Upper lobe of left lung (tissue), 6 donors: ENCODE data around the gene ANGPTL4. TPM values are rescaled to one million over a fixed set of nuclear protein-coding genes. Genes with fewer than 3 reads are reported as not detected.
A peak's percentile ranks its signal among the peaks of the same experiment; 100 is the strongest.

Experiments
- ATAC-seq, 2 donors: fragments of 200-7000 bp; cut with Tn5 transposase; one replicate each; pipeline ENCODE4 v1.9.1; 2022; ENCODE audit warnings: mild to moderate bottlenecking in 2 of 2, moderate library complexity in 2 of 2; ENCODE audit not compliant: low FRiP score in 2 of 2
- DNase-seq, 2 donors: peaks; one replicate each; pipeline ENCODE4 v3.0.0-alpha.2; 2019 to 2020
- H3K27ac ChIP-seq, 4 donors: fragments of 200-600 bp; sonication (generic); one replicate each; pipeline ENCODE4 v1.5.1; 2016 to 2019
- H3K27me3 ChIP-seq, 4 donors: fragments of 200-600 bp; sonication (generic); one replicate each; pipeline ENCODE4 v1.5.1; 2017 to 2019
- H3K36me3 ChIP-seq, 4 donors: fragments of 200-600 bp; sonication (generic); one replicate each; pipeline ENCODE4 v1.5.1; 2016 to 2019
- H3K4me1 ChIP-seq, 4 donors: fragments of 200-600 bp; sonication (generic); one replicate each; pipeline ENCODE4 v1.5.1; 2018 to 2019
- H3K4me3 ChIP-seq, 4 donors: fragments of 200-600 bp; sonication (generic); one replicate each; pipeline ENCODE4 v1.5.1; 2017 to 2019; ENCODE audit warnings: mild to moderate bottlenecking in 2 of 4, moderate library complexity in 1 of 4
- H3K9me3 ChIP-seq, 4 donors: fragments of 200-600 bp; sonication (generic); one replicate each; pipeline ENCODE4 v1.5.1; 2018 to 2019
- EP300 ChIP-seq, 4 donors: sonication (generic); formaldehyde crosslinking; IDR thresholded peaks; one replicate each; pipeline ENCODE4 v1.5.1; 2017; ENCODE audit warnings: antibody characterized with exemption in 4 of 4, control low read depth in 2 of 4
- POLR2A ChIP-seq, 4 donors: fragments of 450-650 bp; IDR thresholded peaks; one replicate each; pipeline ENCODE4 v1.5.1; 2016 to 2017; ENCODE audit warnings: antibody characterized with exemption in 4 of 4, mild to moderate bottlenecking in 2 of 4
- POLR2AphosphoS5 ChIP-seq, 2 donors: sonication (generic); formaldehyde crosslinking; IDR thresholded peaks; one replicate each; pipeline ENCODE4 v1.5.1; 2017; ENCODE audit warnings: antibody characterized with exemption in 2 of 2
- WGBS, 2 donors: methylation state at CpG; one replicate each; pipeline ENCODE4 v1.1.5; 2017 to 2018; 5-methylcytosine and 5-hydroxymethylcytosine counted together
- total RNA-seq, 6 donors: library from RNA; depleted of rRNA in 4 of 6; stranded (reverse); fragments of >200 nt in 4 of 6; gene quantifications; one replicate each; pipeline versions ENCODE4 v1.1.0 to v1.2.1, GENCODE V29; 2016 to 2021
- TF ChIP-seq, protein P1 (sequence below), 6 experiments: fragments of 450-650 bp in 4 of 6; fragments of 200-600 bp in 2 of 6; sonication (generic) in 2 of 6; IDR thresholded peaks; one replicate each; pipeline ENCODE4 v1.5.1; 2016 to 2019; ENCODE audit warnings: antibody characterized with exemption in 6 of 6
- donor health status: DM: no; HTN: no; CAD: no; lungs with moderate emphysema.
- donor health status: DM: no; HTN: yes; CAD: no; lungs with severe emphysema.

The ANGPTL4 gene
- total RNA-seq, 6 donors from 2014 or later: 1.8 to 27.7 (median 13.4) TPM; not detected in 1

GRCh38 chr19:8395621-8396082 is 31.7 kb downstream of the ANGPTL4 start:
- Histone ChIP-seq H3K36me3 (peaks cover 0 to 14% (median 14%) of the 10 kb centered on the region in 4 donors), H3K4me1 (peaks cover 65 to 75% (median 68%) of the 10 kb centered on the region in 4 donors), H3K27ac (peak overlapping the region; percentile 53 to 100 (median 100)), H3K4me3 (no peak overlapping the region), H3K9me3 (no peaks in the 10 kb centered on the region), H3K27me3 (no peaks in the 10 kb centered on the region)
- TF ChIP-seq, protein P1, sequence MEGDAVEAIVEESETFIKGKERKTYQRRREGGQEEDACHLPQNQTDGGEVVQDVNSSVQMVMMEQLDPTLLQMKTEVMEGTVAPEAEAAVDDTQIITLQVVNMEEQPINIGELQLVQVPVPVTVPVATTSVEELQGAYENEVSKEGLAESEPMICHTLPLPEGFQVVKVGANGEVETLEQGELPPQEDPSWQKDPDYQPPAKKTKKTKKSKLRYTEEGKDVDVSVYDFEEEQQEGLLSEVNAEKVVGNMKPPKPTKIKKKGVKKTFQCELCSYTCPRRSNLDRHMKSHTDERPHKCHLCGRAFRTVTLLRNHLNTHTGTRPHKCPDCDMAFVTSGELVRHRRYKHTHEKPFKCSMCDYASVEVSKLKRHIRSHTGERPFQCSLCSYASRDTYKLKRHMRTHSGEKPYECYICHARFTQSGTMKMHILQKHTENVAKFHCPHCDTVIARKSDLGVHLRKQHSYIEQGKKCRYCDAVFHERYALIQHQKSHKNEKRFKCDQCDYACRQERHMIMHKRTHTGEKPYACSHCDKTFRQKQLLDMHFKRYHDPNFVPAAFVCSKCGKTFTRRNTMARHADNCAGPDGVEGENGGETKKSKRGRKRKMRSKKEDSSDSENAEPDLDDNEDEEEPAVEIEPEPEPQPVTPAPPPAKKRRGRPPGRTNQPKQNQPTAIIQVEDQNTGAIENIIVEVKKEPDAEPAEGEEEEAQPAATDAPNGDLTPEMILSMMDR (IDR thresholded peaks at IDR 0.05): no peak
- TF ChIP-seq POLR2AphosphoS5 (IDR thresholded peaks at IDR 0.05) (no peak), EP300 (IDR thresholded peaks at IDR 0.05) (no peak), POLR2A (IDR thresholded peaks at IDR 0.05) (no peak)
- WGBS, 2 donors: 97% methylated on average over 7 to 14 of the region's 14 CpGs
- ATAC-seq: no peak
- DNase-seq: peak in 1 of 2 donors; percentile 48

GRCh38 chr19:8396185-8396562 is 32.2 kb downstream of the ANGPTL4 start:
- peak overlapping the region in 1 of 4 donors; percentile 24 for H3K27ac ChIP-seq
- ATAC-seq (no peak), DNase-seq (no peak)

GRCh38 chr19:8396563-8397203 is 32.7 kb downstream of the ANGPTL4 start:
- 63 to 69% methylated on average over 11 to 16 of the region's 22 CpGs for WGBS, 2 donors
- no peaks in the 10 kb centered on the region for H3K9me3 ChIP-seq
- H3K4me1 ChIP-seq: peaks cover 55 to 65% (median 59%) of the 10 kb centered on the region in 4 donors
- DNase-seq (peak; percentile 52 to 88), ATAC-seq (peak; percentile 47 to 74)
- H3K36me3 ChIP-seq: peaks cover under 1 to 19% (median 18%) of the 10 kb centered on the region in 4 donors
- no peak overlapping the region for H3K4me3 ChIP-seq
- H3K27me3 ChIP-seq: no peaks in the 10 kb centered on the region
- peak overlapping the region in 3 of 4 donors; percentile 10 to 42 (median 24) for H3K27ac ChIP-seq
- TF ChIP-seq, protein P1 (IDR thresholded peaks at IDR 0.05): peak; percentile 54 to 67 (median 61)
- no peak for TF ChIP-seq POLR2A (IDR thresholded peaks at IDR 0.05)

More at GRCh38 chr19:8396185-8396562, 32.2 kb downstream of the ANGPTL4 start:
- Histone ChIP-seq H3K27me3 (no peaks in the 10 kb centered on the region), H3K4me1 (peaks cover 60 to 70% (median 64%) of the 10 kb centered on the region in 4 donors), H3K9me3 (no peaks in the 10 kb centered on the region), H3K4me3 (no peak overlapping the region), H3K36me3 (peaks cover 0 to 17% (median 14%) of the 10 kb centered on the region in 4 donors)
- WGBS, 2 donors: 94 to 97% methylated on average over 7 of the region's 7 CpGs
- TF ChIP-seq, protein P1 (IDR thresholded peaks at IDR 0.05): no peak
- TF ChIP-seq POLR2AphosphoS5 (IDR thresholded peaks at IDR 0.05) (no peak), EP300 (IDR thresholded peaks at IDR 0.05) (no peak), POLR2A (IDR thresholded peaks at IDR 0.05) (no peak)

GRCh38 chr19:8397271-8397670 is 33.3 kb downstream of the ANGPTL4 start:
- TF ChIP-seq POLR2A (IDR thresholded peaks at IDR 0.05) (no peak), EP300 (IDR thresholded peaks at IDR 0.05) (no peak), POLR2AphosphoS5 (IDR thresholded peaks at IDR 0.05) (no peak)
- TF ChIP-seq, protein P1 (IDR thresholded peaks at IDR 0.05): no peak
- WGBS, 2 donors: 60 to 64% methylated on average over 7 of the region's 7 CpGs
- Histone ChIP-seq H3K4me3 (no peak overlapping the region), H3K27ac (peak overlapping the region in 2 of 4 donors; percentile 39 to 42), H3K9me3 (no peaks in the 10 kb centered on the region), H3K4me1 (peaks cover 49 to 59% (median 53%) of the 10 kb centered on the region in 4 donors), H3K36me3 (peaks cover 6 to 25% (median 24%) of the 10 kb centered on the region in 4 donors), H3K27me3 (no peaks in the 10 kb centered on the region)
- DNase-seq: peak in 1 of 2 donors; percentile 50
- ATAC-seq: peak in 1 of 2 donors; percentile 13
